ENCODE measurements around the gene ADAMTS8. TPM values are rescaled to one million over a fixed set of nuclear protein-coding genes. Genes with fewer than 3 reads are reported as not detected.

The ADAMTS8 gene
- total RNA-seq, 1 experiment from 2014 or later = 0.07 TPM

DNA sequence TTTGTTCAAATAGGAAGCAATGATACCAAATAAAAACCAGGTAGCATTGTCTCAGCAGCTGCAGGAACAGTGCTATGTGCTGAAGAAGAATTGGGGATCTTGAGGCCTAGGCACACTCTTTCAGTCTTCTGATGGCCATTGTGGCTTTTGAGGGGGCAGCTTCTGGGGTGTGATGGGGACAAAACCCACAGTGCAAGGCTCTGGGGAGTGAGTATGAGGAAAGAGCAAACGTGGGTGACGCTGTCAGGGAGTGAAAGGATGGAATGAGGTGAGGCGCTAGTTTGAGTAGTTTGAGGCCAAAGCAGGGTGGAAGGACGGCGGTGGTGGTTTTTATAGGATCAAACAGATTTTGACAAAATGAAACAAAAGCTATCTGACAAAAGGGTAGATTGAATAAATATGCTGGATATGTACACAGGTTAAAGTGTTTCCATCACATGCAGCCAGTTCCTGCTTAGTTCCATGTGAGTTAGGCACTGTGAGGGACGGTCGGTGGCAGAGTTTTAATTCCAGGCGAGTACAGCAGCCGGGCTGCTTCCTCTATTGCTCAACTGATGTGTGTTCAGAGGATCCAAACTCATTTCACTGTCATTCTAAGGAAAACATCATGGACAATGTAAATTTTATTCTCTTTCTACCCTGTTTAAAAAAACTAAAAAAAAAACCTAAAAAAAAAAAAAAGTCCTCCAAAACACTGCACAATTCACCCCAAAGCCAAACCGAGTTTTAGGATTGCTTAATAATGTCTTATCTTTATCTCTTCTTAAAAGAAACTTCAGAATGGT is 38.9 kb upstream of the ADAMTS8 start:
- no peaks in the 10 kb centered on the region for H3K9me3 ChIP-seq (ENCODE audit: control insufficient read depth in 1 of 2, insufficient read depth in 1 of 2, low read depth in 1 of 2, low read length in 2 of 2)

More for the DNA sequence above, 38.9 kb upstream of the ADAMTS8 start:
- RAD21 ChIA-PET (ENCODE audit: low non-redundant PET in 1 of 2, low total read pairs in 2 of 2, uncharacterized antibody in 2 of 2, unreplicated experiment in 2 of 2) = no interaction called here
- Histone ChIP-seq H4K20me1 (ENCODE audit: insufficient read depth) (no peaks in the 10 kb centered on the region), H3K9me2 (ENCODE audit: insufficient read depth) (no peaks in the 10 kb centered on the region), H3K4me2 (ENCODE audit: low read length) (no peak overlapping the region), H3K36me3 (ENCODE audit: control insufficient read depth in 1 of 2, insufficient read depth in 2 of 2, low read length in 2 of 2) (no peaks in the 10 kb centered on the region), H3K4me3 (replicated peaks in 1 of 2; ENCODE audit: low read depth in 1 of 2, low read length in 2 of 2) (no peak overlapping the region), H3K27ac (ENCODE audit: low read depth, low read length) (no peak overlapping the region), H2AFZ (ENCODE audit: low read depth, low read length, poor library complexity, severe bottlenecking) (no peak overlapping the region), H3K4me1 (ENCODE audit: control insufficient read depth in 1 of 2, insufficient read depth in 2 of 2, low read length in 2 of 2) (no peaks in the 10 kb centered on the region), H3K27me3 (ENCODE audit: insufficient read depth, low read length) (no peaks in the 10 kb centered on the region), H3K79me2 (ENCODE audit: insufficient read depth, low read length) (no peaks in the 10 kb centered on the region), H3K9ac (ENCODE audit: low read length) (no peak overlapping the region)
- POLR2A ChIA-PET = no interaction called here
- CTCF ChIA-PET = no interaction called here
- DNase-seq (ENCODE audit: low read depth, low spot score) (no peak), ATAC-seq (no peak)
- TF ChIP-seq ATF3 (IDR thresholded peaks at IDR 0.05) (no peak), SP1 (IDR thresholded peaks at IDR 0.05; ENCODE audit: low read depth) (no peak), ZFX (IDR thresholded peaks at IDR 0.05) (no peak), EZH2 (IDR thresholded peaks at IDR 0.05) (no peak), ZNF274 (IDR thresholded peaks at IDR 0.05; ENCODE audit: low read depth, low read length) (no peak), SRF (IDR thresholded peaks at IDR 0.05; ENCODE audit: low read depth) (no peak), JUND (IDR thresholded peaks at IDR 0.05) (no peak), EZH2phosphoT487 (IDR thresholded peaks at IDR 0.05; ENCODE audit: borderline replicate concordance) (no peak), EGR1 (IDR thresholded peaks at IDR 0.05; ENCODE audit: low read depth) (no peak), RAD21 (IDR thresholded peaks at IDR 0.05; ENCODE audit: low read depth) (no peak), CBX3 (IDR thresholded peaks at IDR 0.05; ENCODE audit: low read depth) (no peak), SIN3A (IDR thresholded peaks at IDR 0.05; ENCODE audit: low read depth) (no peak)
- TF ChIP-seq, protein P1, sequence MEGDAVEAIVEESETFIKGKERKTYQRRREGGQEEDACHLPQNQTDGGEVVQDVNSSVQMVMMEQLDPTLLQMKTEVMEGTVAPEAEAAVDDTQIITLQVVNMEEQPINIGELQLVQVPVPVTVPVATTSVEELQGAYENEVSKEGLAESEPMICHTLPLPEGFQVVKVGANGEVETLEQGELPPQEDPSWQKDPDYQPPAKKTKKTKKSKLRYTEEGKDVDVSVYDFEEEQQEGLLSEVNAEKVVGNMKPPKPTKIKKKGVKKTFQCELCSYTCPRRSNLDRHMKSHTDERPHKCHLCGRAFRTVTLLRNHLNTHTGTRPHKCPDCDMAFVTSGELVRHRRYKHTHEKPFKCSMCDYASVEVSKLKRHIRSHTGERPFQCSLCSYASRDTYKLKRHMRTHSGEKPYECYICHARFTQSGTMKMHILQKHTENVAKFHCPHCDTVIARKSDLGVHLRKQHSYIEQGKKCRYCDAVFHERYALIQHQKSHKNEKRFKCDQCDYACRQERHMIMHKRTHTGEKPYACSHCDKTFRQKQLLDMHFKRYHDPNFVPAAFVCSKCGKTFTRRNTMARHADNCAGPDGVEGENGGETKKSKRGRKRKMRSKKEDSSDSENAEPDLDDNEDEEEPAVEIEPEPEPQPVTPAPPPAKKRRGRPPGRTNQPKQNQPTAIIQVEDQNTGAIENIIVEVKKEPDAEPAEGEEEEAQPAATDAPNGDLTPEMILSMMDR (IDR thresholded peaks at IDR 0.05 in 2 of 3, conservative IDR thresholded peaks at IDR 0.05 in 1 of 3; ENCODE audit: borderline replicate concordance in 1 of 3, insufficient read depth in 1 of 3, low read depth in 2 of 3, low read length in 2 of 3) = no peak
- TF ChIP-seq, protein P2, sequence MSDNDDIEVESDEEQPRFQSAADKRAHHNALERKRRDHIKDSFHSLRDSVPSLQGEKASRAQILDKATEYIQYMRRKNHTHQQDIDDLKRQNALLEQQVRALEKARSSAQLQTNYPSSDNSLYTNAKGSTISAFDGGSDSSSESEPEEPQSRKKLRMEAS (IDR thresholded peaks at IDR 0.05) = no peak
- intact Hi-C loops (cut with micrococcal nuclease) = no loop called here
- BruUV-seq (replicated peaks) = no TSS peak

Measured in HCT116 (cell line).